ENCODE data around the gene KLHL33. TPM values are rescaled to one million over a fixed set of nuclear protein-coding genes. Genes with fewer than 3 reads are reported as not detected.
A peak's percentile ranks its signal among the peaks of the same experiment; 100 is the strongest.

KLHL33 gene, protein sequence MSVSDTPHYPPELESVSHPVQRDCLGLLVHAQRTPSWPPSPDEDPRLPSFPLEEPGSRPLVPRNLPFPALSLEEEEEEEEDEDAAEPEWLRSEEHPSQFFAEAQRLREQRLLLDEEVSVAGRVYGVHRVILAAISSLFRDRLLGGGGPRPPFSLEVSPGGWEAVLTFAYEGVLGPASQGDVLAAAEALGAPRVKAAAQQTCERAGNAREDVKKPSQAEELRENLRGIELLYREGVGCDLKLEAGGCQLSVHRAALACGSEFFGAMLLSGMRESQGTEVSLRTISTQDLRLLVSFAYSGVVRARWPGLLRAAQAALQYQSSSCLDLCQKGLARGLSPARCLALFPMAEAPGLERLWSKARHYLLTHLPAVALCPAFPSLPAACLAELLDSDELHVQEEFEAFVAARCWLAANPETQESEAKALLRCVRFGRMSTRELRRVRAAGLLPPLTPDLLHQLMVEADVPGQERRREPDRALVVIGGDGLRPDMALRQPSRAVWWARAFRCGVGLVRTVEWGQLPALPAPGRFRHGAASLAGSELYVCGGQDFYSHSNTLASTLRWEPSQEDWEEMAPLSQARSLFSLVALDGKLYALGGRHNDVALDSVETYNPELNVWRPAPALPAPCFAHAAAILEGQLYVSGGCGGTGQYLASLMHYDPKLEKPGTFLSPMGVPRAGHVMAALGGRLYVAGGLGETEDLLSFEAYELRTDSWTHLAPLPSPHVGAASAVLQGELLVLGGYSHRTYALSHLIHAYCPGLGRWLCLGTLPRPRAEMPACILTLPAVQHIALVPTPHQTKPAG
- 0.08 and 0.14 TPM in 2 replicates for polyA plus RNA-seq (2014; cell fraction: cytosol; rRNA removed)
- 0.06 TPM in 1 of 2 replicates, not detected in the other for polyA plus RNA-seq (2014; cell fraction: nucleus; rRNA removed)

DNA sequence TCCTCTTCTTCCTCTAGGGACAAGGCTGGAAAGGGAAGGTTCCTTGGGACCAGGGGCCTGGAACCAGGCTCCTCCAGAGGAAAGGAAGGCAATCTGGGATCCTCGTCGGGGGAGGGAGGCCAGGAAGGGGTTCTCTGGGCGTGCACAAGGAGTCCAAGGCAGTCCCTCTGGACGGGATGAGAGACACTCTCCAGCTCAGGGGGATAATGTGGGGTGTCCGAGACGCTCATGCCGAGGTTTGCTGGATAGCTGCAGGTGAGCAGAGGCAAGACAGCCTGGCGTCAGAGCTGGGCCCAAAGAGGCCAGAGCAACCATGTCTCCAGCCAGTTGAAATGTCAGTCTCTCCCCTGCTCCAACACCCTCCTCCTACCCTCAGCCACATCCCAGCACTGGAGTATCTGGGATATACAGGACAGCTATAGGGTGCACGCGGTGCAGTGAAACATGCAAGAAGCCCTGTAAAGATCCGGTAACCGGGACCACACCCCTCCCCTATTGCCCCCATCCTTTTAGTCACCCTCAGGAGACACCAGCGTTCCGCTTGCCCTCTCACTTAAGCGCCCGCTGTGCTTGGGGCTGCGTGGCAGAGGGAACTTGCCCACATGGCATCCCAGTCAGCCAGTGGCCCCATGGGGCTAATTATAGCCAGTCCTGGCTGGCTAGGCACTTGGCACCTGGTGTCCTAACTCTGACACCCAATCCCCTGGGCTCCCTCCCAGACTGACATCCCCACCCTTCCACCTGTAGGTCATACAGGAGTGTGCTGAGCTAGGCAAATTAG is at the start of gene KLHL33:
Gene KLHL33 (minus strand): TSS at position 585 of the 781 bp plus-strand sequence. CDS start 355 bp downstream, at position 230.
- DNase-seq (ENCODE audit: low spot score) = no peak

DNA sequence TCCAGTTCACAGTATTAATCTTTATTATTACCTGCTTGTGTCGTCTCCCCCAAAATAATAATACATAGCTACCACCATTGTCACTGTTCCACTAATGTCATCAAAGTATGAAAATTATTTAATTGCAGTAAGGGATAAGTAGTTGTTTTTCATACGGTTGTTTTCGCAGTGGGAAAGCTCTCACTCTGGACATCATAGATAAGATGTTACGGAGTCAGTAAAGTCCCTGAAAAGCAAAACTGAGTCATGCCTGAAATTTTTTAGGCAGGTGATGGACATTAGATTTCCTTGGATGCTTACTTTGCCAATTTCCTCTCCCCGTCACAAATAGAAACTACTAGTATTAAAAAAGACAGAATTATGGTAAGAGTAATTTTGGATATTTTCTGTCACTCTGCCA is 46.4 kb upstream of the KLHL33 start:
- no peak for DNase-seq (ENCODE audit: low spot score)

DNA sequence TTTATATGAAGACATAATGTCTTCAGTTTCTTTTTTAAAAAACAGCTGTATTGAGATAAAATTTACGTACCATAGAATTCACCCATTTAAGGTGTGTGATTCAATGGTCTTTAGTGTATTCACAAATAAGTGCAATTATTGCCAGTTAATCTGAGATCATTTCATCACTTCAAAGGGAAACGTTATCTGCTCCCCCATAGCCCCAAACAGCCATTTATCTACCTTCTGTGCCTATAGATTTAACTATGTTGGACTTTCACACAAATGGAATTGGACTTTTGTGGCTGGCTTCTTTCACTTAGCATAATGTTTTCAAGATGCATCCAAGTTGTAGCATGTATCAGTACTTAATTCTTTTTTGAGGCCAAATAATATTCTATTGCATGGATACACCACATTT is 42.9 kb upstream of the KLHL33 start:
- no peak for DNase-seq (ENCODE audit: low spot score)

DNA sequence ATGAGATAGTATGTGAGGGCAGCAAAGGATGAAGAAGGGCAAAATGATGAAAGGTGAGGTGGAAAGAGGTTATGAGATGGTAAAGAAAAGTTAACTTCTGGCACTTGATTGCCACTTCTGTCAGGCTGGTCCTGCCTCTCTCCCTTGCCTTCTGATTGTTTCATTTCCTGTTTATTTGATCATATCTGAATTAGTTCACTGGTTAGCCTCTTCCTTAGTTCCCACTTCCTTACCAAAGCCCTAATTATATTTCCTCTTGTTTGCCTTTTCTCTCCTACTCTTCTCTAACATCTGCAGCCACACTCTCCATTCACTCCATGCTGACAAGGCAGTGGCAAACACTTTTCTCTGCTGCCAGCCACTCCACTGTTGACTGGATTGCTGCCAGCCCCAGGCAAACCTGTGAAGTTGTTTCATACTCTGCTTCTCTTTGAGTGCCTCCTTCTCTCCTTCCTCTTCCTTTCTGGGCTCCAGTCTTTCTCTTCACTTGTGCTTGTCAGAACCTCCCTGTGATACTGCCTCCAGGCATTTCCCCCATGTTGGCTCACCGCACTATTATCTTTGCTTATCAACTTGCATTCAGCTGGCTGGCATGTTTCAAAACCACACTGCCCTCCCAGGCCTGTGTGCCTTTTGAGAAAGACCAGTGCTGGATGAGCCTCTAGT is 41.4 kb upstream of the KLHL33 start:
- DNase-seq (ENCODE audit: low spot score) = no peak

DNA sequence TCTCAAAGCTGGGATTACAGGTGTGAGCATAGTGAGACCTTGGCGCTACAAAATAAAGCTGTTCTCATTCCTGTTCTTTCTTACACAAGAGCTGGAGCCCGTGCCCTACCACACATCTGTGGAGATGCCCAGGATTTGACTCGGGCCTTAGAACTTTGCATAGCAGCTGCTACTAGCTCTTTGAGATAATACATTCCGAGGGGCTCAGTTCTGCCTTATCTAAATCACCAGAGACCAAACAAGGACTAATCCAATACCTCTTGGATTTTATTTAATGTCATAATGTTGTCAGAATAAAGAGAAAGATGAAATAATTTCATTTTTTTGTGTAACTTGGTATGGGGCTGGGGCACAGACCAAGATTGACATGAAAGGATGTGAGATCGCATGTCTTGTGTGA is 40.8 kb upstream of the KLHL33 start:
- no peak for DNase-seq (ENCODE audit: low spot score)

DNA sequence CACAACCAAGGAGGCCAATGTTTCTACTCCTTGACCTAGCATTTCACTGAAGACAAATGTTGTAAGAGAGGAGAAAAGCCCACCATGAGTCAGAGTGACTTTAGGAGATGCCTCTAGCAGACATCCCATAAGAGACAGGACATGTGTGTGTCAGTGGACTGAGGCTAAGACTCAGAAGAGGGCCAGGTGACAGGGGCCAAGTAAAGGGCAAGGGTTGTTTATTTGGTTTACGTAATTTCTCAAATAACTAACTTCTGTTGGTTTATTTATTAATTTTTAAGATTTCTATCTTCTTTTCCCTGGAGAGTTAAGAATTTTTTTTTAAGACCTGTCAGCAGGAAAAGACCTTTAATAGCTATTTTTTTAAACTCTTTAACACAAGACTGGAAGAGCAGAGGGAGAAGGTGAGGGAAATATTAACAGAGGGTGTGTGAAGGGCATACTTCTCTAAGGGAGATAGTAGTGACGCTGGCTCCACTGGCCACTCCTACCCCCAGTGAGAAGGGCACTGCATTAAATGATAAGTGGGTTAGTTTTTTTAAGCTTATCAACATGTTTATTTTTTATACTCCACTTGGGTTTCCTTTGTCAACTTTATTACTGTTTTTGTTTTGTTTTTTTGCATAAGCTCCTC is 36.7 kb upstream of the KLHL33 start:
- no peak for DNase-seq (ENCODE audit: low spot score)

DNA sequence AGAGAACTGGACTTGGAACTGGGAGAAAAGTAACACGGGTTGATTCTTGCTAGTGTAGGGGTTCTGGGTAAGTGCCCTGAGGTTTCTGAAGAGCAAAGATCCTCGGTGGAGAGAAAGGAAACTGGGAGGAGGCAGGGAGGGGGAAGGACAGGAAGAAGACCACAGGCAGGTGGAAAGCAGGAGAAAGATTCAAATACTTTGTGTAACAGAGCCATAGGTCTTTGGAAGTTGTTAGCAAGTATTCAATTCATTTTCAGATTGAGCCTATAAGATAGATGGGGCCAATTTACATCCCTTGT is 34.6 kb upstream of the KLHL33 start:
- DNase-seq (ENCODE audit: low spot score) = peak; percentile 12

DNA sequence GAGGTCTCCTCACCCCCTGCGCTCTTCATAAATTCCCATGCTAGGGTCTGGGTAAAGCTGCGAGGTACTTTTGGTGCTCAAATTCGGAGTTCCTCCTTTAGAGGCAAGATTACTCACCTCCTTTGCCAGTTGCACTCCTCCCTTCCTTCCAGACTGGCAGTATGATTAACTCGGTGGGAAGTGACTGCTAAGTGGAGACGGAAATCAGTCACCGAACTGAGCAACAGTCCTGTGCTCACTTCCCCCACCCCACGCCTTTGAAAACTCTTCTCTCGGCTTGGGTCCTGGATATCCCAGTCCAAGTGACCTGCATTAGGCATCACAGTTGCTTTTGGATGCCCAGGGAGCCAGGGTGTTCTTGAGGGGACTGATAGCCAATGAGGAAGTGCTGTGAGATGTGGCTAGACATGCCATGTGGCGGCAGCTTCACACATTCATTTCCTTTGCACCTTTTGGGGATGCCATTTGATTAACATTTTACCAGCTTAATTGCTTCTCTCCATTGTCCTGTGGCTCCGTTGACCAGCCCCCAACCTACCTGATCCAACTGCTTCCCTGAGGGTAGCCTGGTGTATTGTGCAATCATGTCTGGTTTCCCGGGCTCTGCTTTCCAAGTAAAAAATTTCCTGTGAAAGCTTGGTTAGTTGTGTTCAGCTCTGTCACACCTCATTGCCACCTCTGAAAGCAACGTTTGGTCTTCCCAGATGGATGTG is 34.1 kb upstream of the KLHL33 start:
- peak; percentile 33 for DNase-seq (ENCODE audit: low spot score)

DNA sequence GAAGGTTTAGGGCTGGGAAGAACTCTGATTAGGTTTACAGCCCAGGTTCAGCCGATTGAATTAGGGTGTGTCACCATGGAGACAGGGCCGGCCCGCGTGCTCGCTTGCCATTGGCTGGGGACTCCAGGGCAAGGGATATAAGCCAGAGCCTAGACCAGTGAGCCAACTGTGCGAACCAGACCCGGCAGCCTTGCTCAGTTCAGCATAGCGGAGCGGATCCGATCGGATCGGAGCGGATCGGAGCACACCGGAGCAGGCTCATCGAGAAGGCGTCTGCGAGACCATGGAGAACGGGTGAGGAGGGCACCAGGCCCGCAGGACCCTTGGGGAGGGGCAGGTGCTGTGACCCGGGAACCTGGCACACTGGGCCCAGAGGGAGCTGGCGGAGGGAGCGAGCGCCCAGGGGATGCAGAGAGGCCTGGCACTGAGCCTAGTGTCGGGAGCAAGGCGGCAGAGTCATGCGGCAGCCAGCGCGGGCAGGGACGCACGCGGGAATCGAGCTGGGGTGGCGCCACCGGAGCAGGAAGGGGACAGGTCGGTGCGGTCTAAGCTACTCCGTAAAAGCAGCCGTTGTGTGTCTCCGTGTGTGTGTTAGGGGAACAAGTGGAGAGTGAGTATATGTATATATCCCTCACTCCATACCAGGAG is 33.4 kb upstream of the KLHL33 start, which contains the start of gene PNP:
Gene PNP (plus strand): TSS at position 165 of the 648 bp plus-strand sequence. CDS start 119 bp downstream, at position 284.
- DNase-seq (ENCODE audit: low spot score) = peak; percentile 96

DNA sequence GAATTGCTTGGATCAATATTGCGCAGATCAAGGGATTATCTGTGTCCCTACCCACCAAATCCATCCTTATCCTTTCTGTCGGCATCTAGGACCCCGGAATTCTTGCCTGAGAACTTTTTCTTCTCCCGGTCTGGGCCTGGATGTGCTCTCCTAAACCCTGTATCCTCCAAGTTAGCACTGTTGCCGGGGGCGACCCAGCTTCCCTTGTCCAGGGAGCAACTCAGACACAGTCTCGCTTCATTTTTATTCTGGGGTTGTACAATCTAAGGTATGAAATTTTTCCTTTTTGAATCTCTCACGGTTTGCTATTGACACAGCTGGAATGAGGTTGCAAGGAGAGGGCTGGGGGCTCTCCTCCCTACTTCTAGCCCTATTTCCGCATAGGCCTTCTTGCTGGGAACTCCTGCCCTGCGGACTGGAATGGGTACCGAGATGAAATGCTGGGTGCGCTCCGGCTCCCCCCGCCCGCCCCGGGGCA is 32.8 kb upstream of the KLHL33 start:
- no peak for DNase-seq (ENCODE audit: low spot score)

DNA sequence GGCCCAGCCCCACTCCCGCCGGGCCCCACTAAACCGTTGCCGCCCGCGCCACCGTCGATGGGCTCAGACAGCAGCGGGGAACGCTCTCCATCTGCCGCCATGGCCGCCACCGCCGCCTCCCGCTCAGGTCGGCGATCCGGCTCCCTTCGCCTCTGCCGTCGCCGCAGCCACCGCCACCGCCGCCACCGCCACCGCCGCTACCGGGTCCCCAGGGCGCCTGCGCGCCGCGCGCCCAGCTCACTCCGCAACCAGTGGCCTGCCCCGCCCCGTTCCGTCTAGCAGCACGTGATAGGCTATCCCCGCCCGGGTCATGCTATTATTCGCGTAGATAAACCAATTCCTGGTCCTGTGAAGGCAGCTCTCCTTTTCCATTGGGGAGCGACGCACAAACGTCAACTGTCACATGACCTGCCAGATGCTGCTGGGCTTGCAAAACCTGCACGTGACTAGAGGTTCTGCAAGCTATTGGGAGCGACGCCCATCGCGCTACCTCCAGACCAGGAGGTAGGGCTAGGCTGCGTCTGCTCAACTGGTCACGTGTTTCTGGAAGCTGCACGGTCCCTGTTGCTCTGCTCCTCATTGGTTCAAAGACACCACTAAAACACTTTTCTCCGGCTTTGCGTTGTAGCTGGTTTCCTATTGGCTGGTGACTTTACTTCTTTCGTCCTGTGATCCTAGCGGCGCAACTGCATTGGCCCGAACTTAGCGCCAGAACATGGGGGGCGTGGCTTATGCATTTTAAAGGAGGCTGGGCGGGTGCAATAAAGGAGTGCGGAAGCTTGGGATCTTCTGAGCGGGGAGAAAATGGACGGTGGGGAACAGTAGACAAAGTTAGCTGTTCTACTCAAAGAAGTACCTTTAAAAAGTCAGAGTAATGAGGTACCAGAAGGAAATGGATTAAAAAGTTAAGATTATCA is 25.5 kb upstream of the KLHL33 start, which contains the start of gene PIP4P1:
Gene PIP4P1 (minus strand): TSS at position 210 of the 917 bp plus-strand sequence. CDS start 109 bp downstream, at position 101.
- peak; percentile 100 for DNase-seq (ENCODE audit: low spot score)

DNA sequence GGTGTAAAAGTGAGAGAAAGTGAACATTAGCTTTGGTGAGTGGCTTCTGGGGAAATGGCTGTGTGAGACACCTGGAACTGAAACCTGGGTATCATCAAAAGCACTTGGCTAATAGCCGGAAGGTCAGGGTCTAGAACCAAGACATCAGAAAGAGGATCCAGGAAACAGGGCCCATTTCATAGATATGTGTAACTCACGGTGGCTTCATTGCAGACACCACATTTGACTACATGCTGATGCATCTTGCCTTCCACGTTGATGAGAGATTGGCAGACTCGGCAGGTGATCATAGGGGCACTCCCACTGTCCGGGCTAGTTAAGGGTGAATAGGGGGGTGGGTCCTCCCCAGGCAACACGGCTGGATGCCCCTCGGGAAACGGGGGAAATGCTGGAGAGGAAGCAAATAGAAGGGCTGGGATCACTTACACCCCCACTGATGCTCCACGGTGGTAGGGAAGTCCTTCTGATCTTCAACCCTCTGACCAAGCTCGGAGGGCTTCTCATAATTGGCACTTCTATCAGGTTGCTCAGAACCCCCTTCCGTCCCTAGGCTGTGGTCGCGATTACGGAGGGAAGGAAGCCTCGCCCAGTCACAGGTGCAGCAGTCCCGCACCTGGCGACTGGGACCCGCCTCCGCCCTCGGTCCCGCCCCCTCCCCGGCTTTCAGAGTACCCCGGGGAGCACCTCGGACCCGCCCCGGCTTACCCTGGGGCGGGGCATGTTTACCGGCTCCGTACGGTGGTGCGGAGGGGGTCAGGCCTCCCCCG is 24.7 kb upstream of the KLHL33 start:
- no peak for DNase-seq (ENCODE audit: low spot score)

DNA sequence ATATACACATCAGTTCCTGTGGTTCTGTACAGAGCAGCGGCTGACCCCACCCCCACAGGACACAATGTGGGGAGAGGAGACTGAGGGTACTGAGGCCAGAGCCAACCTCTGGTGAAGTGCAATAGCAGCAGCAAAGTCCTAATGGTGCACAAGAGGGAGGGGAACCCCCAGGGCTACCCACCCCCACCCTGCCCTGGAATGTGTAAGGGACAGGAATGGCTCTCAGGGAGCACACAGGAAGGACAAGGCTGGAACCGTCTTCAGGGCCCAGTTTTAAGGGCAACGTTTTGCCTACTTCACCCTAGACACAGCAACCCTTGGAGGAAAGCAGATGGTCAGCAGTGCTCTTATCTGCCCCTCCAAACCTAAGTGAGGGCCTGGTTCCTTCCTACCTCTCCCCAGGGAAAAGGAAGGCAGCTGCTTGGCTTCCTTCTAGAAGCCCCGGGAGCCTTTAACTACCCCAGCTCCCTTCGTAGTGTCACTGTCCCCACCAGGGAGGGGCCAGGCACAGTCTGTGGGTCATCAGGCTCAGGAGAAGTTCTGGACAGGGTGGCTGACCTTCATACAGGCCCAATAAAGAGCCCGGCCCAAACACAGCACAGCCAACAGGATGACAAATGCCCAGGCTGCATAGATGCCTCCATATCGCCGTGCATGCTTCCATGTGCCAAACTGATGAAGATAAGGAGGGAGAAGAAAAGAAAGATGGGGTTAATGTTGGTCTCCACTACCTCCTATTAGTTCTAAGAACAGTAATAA is 22.2 kb upstream of the KLHL33 start:
- no peak for DNase-seq (ENCODE audit: low spot score)

DNA sequence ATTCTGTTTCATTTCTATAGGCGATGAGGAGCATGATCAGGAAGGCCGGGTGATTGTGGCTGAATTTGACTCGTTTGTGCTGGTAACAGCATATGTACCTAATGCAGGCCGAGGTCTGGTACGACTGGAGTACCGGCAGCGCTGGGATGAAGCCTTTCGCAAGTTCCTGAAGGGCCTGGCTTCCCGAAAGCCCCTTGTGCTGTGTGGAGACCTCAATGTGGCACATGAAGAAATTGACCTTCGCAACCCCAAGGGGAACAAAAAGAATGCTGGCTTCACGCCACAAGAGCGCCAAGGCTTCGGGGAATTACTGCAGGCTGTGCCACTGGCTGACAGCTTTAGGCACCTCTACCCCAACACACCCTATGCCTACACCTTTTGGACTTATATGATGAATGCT is 21.0 kb upstream of the KLHL33 start:
- no peak for DNase-seq (ENCODE audit: low spot score)

DNA sequence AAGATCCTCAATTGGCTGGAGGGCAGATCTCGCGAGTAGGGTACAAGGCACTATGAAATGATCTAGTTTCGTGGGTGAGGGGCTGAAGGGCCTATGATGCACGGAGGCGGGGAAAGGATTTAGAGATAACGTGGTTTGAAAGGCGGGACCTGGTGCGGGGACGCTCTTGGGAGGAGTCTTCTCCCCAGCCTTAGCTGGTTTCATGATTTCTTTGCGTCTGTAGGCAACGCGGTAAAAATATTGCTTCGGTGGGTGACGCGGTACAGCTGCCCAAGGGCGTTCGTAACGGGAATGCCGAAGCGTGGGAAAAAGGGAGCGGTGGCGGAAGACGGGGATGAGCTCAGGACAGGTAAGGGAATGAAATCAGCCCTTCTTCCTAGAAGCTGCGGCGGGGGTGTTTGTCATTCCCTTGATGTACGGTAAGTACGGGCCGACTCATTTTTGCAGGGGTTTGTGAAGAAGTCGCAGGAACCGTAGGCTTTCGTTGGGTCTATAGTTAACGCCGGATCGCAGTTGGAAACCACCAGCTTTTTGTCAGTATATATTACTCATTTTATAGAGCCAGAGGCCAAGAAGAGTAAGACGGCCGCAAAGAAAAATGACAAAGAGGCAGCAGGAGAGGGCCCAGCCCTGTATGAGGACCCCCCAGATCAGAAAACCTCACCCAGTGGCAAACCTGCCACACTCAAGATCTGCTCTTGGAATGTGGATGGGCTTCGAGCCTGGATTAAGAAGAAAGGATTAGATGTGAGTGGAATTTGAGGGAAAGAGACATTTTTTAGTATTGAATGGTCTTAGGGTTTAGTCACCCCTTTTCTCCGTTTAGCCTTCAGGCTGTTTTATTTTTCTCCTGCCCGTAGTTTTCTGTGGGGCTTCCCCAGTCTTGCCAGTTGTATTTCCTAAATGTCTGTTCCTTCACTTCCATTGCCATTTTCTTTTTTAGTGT is 19.7 kb upstream of the KLHL33 start:
- no peak for DNase-seq (ENCODE audit: low spot score)

All from SK-N-DZ (cell line).